ENCODE measurements around the gene AOC1. TPM values are rescaled to one million over a fixed set of nuclear protein-coding genes. Genes with fewer than 3 reads are reported as not detected.

AOC1 gene
- total RNA-seq, 1 donor from 2014 or later: not detected

- no peak for DNase-seq (ENCODE audit: extremely low read depth, low read depth, low spot score)
Observed at GRCh38 chr7:150830937-150831336, 21.4 kb upstream of the AOC1 start.

- no peak for DNase-seq (ENCODE audit: extremely low read depth, low read depth, low spot score)
Observed at GRCh38 chr7:150831851-150832250, 20.5 kb upstream of the AOC1 start.

GRCh38 chr7:150835019-150835418, 17.3 kb upstream of the AOC1 start:
- DNase-seq (ENCODE audit: extremely low read depth, low read depth, low spot score): no peak

- no peak for DNase-seq (ENCODE audit: extremely low read depth, low read depth, low spot score)
Observed at GRCh38 chr7:150835702-150836280, 16.5 kb upstream of the AOC1 start.

GRCh38 chr7:150838965-150839650, 13.2 kb upstream of the AOC1 start:
- no peak for DNase-seq (ENCODE audit: extremely low read depth, low read depth, low spot score)

- DNase-seq (ENCODE audit: extremely low read depth, low read depth, low spot score): no peak
Observed at GRCh38 chr7:150842018-150842417, 10.3 kb upstream of the AOC1 start.

GRCh38 chr7:150842716-150843115, 9.6 kb upstream of the AOC1 start:
- no peak for DNase-seq (ENCODE audit: extremely low read depth, low read depth, low spot score)

- DNase-seq (ENCODE audit: extremely low read depth, low read depth, low spot score): no peak
Observed at GRCh38 chr7:150845421-150845861, 6.9 kb upstream of the AOC1 start.

GRCh38 chr7:150846291-150847115, 5.8 kb upstream of the AOC1 start:
- DNase-seq (ENCODE audit: extremely low read depth, low read depth, low spot score): no peak

- no peak for DNase-seq (ENCODE audit: extremely low read depth, low read depth, low spot score)
Observed at GRCh38 chr7:150847536-150847935, 4.8 kb upstream of the AOC1 start.

- DNase-seq (ENCODE audit: extremely low read depth, low read depth, low spot score): no peak
Observed at GRCh38 chr7:150848111-150848510, 4.2 kb upstream of the AOC1 start.

- no peak for DNase-seq (ENCODE audit: extremely low read depth, low read depth, low spot score)
Observed at GRCh38 chr7:150848561-150849115, 3.7 kb upstream of the AOC1 start.

GRCh38 chr7:150849204-150849775, 3.0 kb upstream of the AOC1 start:
- DNase-seq (ENCODE audit: extremely low read depth, low read depth, low spot score): no peak

GRCh38 chr7:150850273-150850672, 2.0 kb upstream of the AOC1 start:
- no peak for DNase-seq (ENCODE audit: extremely low read depth, low read depth, low spot score)

- DNase-seq (ENCODE audit: extremely low read depth, low read depth, low spot score): no peak
Observed at GRCh38 chr7:150851492-150852370, 586 bp upstream of the AOC1 start.

- DNase-seq (ENCODE audit: extremely low read depth, low read depth, low spot score): no peak
Observed at GRCh38 chr7:150854066-150855000, 2.0 kb downstream of the AOC1 start.

GRCh38 chr7:150855046-150855445, 2.7 kb downstream of the AOC1 start:
- DNase-seq (ENCODE audit: extremely low read depth, low read depth, low spot score): no peak

- no peak for DNase-seq (ENCODE audit: extremely low read depth, low read depth, low spot score)
Observed at GRCh38 chr7:150855476-150856302, 3.4 kb downstream of the AOC1 start.

Data from glomerular endothelial cell (primary cell).